HG02759 (cell line): ENCODE data around the gene ABCD4.

ENCODE experiments used
- ATAC-seq: cut with Tn5 transposase; IDR thresholded peaks from one replicate; pipeline ENCODE4 v1.9.1; 2021; ENCODE audit warnings: mild to moderate bottlenecking, moderate library complexity; ENCODE audit not compliant: unreplicated experiment

ABCD4 gene

GRCh38 chr14:74260525-74261233 is 42.1 kb downstream of the ABCD4 start:
- ATAC-seq = no peak

GRCh38 chr14:74259513-74259912 is 43.2 kb downstream of the ABCD4 start:
- ATAC-seq = no peak

- no peak for ATAC-seq
Measured at GRCh38 chr14:74258764-74259035, 44.0 kb downstream of the ABCD4 start.

GRCh38 chr14:74257941-74258763 is 44.6 kb downstream of the ABCD4 start:
- no peak for ATAC-seq

GRCh38 chr14:74257078-74257940 is 45.4 kb downstream of the ABCD4 start:
- ATAC-seq = peak; percentile 81

- ATAC-seq = no peak
Measured at GRCh38 chr14:74255281-74255680, 47.5 kb downstream of the ABCD4 start.

- no peak for ATAC-seq
Measured at GRCh38 chr14:74249433-74250375, 53.0 kb downstream of the ABCD4 start.

GRCh38 chr14:74248017-74248416 is 54.7 kb downstream of the ABCD4 start:
- no peak for ATAC-seq

- ATAC-seq = no peak
Measured at GRCh38 chr14:74246542-74246941, 56.2 kb downstream of the ABCD4 start.

GRCh38 chr14:74245292-74245691 is 57.4 kb downstream of the ABCD4 start:
- ATAC-seq = no peak

GRCh38 chr14:74244115-74244514 is 58.6 kb downstream of the ABCD4 start:
- no peak for ATAC-seq

GRCh38 chr14:74243051-74243450 is 59.7 kb downstream of the ABCD4 start:
- ATAC-seq = no peak

- ATAC-seq = no peak
Measured at GRCh38 chr14:74242780-74243042, 60.0 kb downstream of the ABCD4 start.

- ATAC-seq = no peak
Measured at GRCh38 chr14:74242021-74242779, 60.5 kb downstream of the ABCD4 start.

- no peak for ATAC-seq
Measured at GRCh38 chr14:74241652-74242017, 61.1 kb downstream of the ABCD4 start.

GRCh38 chr14:74240794-74241651 is 61.7 kb downstream of the ABCD4 start:
- ATAC-seq = no peak

GRCh38 chr14:74239848-74240793 is 62.6 kb downstream of the ABCD4 start:
- ATAC-seq = no peak
